ENCODE data around the gene MACF1.

Gene MACF1

DNA sequence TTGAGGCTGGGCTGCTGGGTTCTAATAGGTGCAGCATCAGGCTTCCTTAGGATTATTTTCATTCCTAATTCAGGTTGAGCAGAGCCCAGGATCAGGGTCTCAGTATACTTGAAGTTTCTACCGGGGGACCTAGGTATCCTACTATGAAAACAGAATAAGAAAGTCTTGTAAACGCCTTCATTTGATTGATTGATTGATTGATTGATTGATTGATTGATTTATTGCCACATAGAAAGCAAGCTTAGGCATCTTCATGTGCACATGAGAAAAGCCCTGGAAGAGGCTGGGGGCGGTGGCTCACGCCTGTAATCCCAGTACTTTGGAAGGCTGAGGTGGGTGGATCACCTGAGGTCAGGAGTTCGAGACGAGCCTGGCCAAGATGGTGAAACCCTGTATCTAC is 189.6 kb downstream of the MACF1 start:
- Histone ChIP-seq H3K4me3 (ENCODE audit: low read length) (no peak overlapping the region), H2AFZ (ENCODE audit: low read length) (no peak overlapping the region), H3K9ac (ENCODE audit: low read length) (peak overlapping the region; percentile 19; the same call in 1 of the 2 replicates), H3K27ac (ENCODE audit: low read length) (peak overlapping the region; percentile 71), H4K20me1 (ENCODE audit: insufficient read depth, low read length) (no peaks in the 10 kb centered on the region), H3K27me3 (replicated peaks; ENCODE audit: insufficient read depth, low read length) (no peaks in the 10 kb centered on the region), H3K4me1 (ENCODE audit: low read length) (peaks cover 68% of the 10 kb centered on the region), H3K9me3 (replicated peaks; ENCODE audit: insufficient read depth, low read length) (no peaks in the 10 kb centered on the region), H3F3A (ENCODE audit: insufficient read depth, low read length) (peaks cover 25% of the 10 kb centered on the region), H3K4me2 (ENCODE audit: low read depth, low read length) (peak overlapping the region; percentile 49), H3K36me3 (replicated peaks; ENCODE audit: insufficient read depth, low read length) (peaks cover 4% of the 10 kb centered on the region; the same call in 1 of the 2 replicates), H3K9me2 (replicated peaks; ENCODE audit: insufficient read depth, low read length) (no peaks in the 10 kb centered on the region), H3K79me2 (ENCODE audit: low read length) (peaks cover 92% of the 10 kb centered on the region)
- DNase-seq: no peak
- TF ChIP-seq EZH2phosphoT487 (IDR thresholded peaks at IDR 0.05; ENCODE audit: low read length) (no peak), EZH2 (optimal IDR thresholded peaks at IDR 0.05; ENCODE audit: low read depth, low read length) (no peak)
- TF ChIP-seq, protein P1, sequence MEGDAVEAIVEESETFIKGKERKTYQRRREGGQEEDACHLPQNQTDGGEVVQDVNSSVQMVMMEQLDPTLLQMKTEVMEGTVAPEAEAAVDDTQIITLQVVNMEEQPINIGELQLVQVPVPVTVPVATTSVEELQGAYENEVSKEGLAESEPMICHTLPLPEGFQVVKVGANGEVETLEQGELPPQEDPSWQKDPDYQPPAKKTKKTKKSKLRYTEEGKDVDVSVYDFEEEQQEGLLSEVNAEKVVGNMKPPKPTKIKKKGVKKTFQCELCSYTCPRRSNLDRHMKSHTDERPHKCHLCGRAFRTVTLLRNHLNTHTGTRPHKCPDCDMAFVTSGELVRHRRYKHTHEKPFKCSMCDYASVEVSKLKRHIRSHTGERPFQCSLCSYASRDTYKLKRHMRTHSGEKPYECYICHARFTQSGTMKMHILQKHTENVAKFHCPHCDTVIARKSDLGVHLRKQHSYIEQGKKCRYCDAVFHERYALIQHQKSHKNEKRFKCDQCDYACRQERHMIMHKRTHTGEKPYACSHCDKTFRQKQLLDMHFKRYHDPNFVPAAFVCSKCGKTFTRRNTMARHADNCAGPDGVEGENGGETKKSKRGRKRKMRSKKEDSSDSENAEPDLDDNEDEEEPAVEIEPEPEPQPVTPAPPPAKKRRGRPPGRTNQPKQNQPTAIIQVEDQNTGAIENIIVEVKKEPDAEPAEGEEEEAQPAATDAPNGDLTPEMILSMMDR (IDR thresholded peaks at IDR 0.05; ENCODE audit: low read length): no peak

DNA sequence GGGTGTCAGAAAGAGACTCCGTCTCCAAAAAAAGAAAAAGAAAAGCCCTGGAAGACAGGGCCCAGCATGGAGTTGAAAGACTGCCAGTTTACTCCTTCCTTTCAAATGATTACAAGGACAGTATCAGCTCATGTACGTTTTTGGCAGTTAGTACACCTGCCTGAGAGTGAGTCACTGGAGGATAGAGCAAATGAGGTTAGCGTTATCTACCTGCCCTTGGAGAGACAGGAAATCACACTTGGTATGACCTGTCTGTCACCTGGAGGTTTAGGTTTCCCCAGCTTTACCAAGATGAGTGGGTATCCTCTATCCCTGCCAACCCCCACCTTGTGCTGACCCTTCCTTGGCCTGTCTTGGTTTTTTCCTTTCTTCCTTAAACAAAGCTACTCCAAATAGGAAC is 190.1 kb downstream of the MACF1 start:
- no peaks in the 10 kb centered on the region for H3K27me3 ChIP-seq (replicated peaks; ENCODE audit: insufficient read depth, low read length)
- peak; percentile 85 for DNase-seq
- H3K4me1 ChIP-seq (ENCODE audit: low read length): peaks cover 69% of the 10 kb centered on the region
- H3F3A ChIP-seq (ENCODE audit: insufficient read depth, low read length): peaks cover 26% of the 10 kb centered on the region
- H3K36me3 ChIP-seq (replicated peaks; ENCODE audit: insufficient read depth, low read length): peaks cover 4% of the 10 kb centered on the region; the same call in 1 of the 2 replicates
- 0 out of 2 replicates have a peak overlapping the region, but pooled peaks have one; percentile 19 for H3K9ac ChIP-seq (ENCODE audit: low read length)
- H4K20me1 ChIP-seq (ENCODE audit: insufficient read depth, low read length): no peaks in the 10 kb centered on the region
- peak overlapping the region; percentile 49; the same call in 1 of the 2 replicates for H3K4me2 ChIP-seq (ENCODE audit: low read depth, low read length)
- H3K9me2 ChIP-seq (replicated peaks; ENCODE audit: insufficient read depth, low read length): no peaks in the 10 kb centered on the region
- H3K9me3 ChIP-seq (replicated peaks; ENCODE audit: insufficient read depth, low read length): no peaks in the 10 kb centered on the region
- no peak overlapping the region for H3K4me3 ChIP-seq (ENCODE audit: low read length)
- TF ChIP-seq, protein P1 (IDR thresholded peaks at IDR 0.05; ENCODE audit: low read length): no peak
- TF ChIP-seq EZH2 (optimal IDR thresholded peaks at IDR 0.05; ENCODE audit: low read depth, low read length) (no peak), EZH2phosphoT487 (IDR thresholded peaks at IDR 0.05; ENCODE audit: low read length) (no peak)
- no peak overlapping the region for H2AFZ ChIP-seq (ENCODE audit: low read length)
- H3K79me2 ChIP-seq (ENCODE audit: low read length): peaks cover 92% of the 10 kb centered on the region
- H3K27ac ChIP-seq (ENCODE audit: low read length): peak overlapping the region; percentile 71

DNA sequence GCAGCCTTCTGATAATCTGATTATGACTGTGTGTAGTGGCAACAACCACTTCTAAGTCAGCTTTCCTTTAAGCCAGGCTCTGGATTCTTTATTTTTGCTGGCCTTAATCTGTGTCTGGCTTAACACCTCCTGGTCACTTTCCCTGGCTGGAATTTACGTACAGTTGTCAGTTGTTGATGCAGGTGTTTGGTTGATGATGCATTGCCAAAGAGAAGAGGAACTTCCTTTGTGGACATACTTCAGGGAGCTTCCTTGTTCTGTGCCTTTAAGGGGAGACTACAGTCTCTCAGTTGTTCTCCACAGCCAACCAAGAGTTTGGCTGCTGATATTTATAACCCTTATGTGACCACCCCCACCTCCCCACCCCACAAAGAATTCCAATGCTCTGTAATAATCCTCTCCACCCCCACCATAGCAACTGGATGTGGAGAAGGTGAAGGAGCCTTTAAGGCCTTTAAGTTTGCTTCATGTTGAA is 190.9 kb downstream of the MACF1 start:
- Histone ChIP-seq H3K9me2 (replicated peaks; ENCODE audit: insufficient read depth, low read length) (no peaks in the 10 kb centered on the region), H3K9me3 (replicated peaks; ENCODE audit: insufficient read depth, low read length) (no peaks in the 10 kb centered on the region), H3K4me1 (ENCODE audit: low read length) (peaks cover 69% of the 10 kb centered on the region), H3K4me2 (ENCODE audit: low read depth, low read length) (0 out of 2 replicates have a peak overlapping the region, but pooled peaks have one; percentile 49), H3K79me2 (ENCODE audit: low read length) (peaks cover 92% of the 10 kb centered on the region), H3K4me3 (ENCODE audit: low read length) (no peak overlapping the region), H3K9ac (ENCODE audit: low read length) (no peak overlapping the region), H3K27ac (ENCODE audit: low read length) (no peak overlapping the region; the same call in 1 of the 2 replicates), H2AFZ (ENCODE audit: low read length) (no peak overlapping the region), H3K27me3 (replicated peaks; ENCODE audit: insufficient read depth, low read length) (no peaks in the 10 kb centered on the region), H4K20me1 (ENCODE audit: insufficient read depth, low read length) (no peaks in the 10 kb centered on the region), H3F3A (ENCODE audit: insufficient read depth, low read length) (peaks cover 26% of the 10 kb centered on the region), H3K36me3 (replicated peaks; ENCODE audit: insufficient read depth, low read length) (no peaks in the 10 kb centered on the region; the same call in 1 of the 2 replicates)
- DNase-seq: no peak
- TF ChIP-seq EZH2 (optimal IDR thresholded peaks at IDR 0.05; ENCODE audit: low read depth, low read length) (no peak), EZH2phosphoT487 (IDR thresholded peaks at IDR 0.05; ENCODE audit: low read length) (no peak)
- TF ChIP-seq, protein P1 (IDR thresholded peaks at IDR 0.05; ENCODE audit: low read length): no peak
